ENCODE results near the gene BICDL2. TPM values are rescaled to one million over a fixed set of nuclear protein-coding genes. Genes with fewer than 3 reads are reported as not detected.

Gene BICDL2
- total RNA-seq, 1 donor from 2014 or later, result not detected

DNA sequence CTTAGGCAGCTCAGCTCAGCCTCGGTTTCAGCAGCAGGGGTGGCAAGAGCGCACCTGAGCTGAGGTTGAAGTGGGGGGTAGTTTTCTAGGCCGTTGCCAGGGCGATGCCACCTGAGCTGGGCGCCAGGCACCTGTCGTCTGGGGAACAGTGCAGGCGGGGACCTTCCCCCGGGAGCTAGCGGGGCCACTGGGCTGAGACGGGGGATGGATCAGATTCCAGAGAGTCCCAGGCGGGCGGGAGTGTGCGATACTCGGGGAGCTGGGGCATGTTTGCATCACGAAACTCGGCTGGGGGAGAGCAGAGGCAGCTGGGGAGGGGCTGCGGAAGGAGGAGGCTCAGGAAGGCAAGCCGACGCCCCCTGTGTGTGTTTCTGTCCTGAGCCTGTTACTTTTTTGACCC lies 24.5 kb downstream of the BICDL2 start:
- no peak for DNase-seq (ENCODE audit: low read depth in 2 of 2)

DNA sequence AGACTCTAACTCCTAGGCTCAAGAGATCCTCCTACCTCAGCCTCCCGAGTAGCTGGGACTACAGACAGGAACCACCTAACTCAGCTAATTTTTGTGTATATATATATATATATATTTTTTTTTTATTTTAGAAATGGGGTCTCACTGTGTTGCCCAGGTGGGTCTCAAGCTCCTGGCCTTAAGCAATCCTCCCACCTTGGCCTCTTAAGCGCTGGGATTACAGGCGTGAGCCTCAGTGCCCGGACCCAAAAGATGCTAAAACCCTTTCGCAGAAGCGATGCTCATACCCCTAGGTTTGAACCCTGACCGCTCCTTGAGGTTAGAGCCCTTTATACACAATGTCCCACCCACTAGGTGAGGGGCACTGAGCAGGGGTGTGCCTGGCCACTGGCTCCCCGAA lies 26.2 kb downstream of the BICDL2 start:
- no peak for DNase-seq (ENCODE audit: low read depth in 2 of 2)

DNA sequence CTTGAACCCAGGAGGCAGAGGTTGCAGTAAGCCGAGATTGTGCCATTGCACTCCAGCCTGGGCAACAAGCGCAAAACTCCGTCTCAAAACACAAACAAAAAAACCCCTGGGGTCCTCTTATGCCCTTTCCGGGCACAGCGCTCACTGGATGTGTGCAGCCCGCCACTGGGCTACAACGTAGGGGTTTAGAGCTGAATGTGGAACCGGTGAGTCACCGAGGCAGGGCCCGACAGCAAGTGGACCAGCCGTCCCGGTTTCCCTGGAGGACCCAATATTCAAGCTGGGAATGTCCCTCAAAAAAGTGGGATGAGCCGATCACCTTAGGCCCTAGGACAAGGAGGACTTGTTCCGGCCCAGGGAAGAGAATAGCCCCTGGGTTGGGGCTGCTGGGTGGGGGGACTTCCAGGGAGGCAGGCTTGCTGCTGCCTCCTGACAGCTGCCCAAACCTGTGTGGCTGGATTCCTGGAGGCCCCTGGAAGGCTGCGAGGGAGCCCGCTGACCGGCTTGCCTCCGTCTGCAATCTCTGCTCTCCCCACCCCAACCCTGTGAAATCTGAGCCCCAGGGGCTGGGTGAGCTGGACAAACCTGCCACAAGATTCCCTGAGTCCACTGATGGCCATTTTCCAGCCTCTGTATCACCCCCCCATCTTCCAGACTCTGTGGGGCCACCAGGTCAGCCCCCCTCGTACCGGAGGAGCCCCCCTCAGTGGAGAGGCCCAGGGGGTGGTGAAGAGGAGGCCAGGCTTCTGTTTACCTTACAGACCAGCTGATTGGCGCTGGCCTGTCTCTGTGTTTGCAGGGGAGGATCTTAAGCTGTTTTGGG lies 27.0 kb downstream of the BICDL2 start:
- no peak for DNase-seq (ENCODE audit: low read depth in 2 of 2)

DNA sequence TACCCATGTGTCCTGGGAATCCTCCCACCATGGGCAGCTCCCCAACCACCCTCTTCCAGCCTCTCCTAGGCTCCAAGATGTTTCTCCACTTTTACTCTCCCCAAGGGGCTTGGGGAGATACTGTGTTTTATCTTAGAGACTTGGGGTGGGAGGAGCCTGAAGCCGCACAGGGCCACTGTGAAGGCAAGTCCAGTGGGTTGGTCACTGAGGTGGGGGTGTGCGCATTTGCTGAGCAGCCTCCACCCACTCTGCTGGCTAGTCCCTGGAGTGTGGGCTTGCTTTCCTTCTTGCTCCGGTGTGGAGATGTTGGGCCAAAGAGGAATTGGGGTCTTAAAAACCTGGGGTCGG lies 28.1 kb downstream of the BICDL2 start:
- DNase-seq (ENCODE audit: low read depth in 2 of 2), result no peak

DNA sequence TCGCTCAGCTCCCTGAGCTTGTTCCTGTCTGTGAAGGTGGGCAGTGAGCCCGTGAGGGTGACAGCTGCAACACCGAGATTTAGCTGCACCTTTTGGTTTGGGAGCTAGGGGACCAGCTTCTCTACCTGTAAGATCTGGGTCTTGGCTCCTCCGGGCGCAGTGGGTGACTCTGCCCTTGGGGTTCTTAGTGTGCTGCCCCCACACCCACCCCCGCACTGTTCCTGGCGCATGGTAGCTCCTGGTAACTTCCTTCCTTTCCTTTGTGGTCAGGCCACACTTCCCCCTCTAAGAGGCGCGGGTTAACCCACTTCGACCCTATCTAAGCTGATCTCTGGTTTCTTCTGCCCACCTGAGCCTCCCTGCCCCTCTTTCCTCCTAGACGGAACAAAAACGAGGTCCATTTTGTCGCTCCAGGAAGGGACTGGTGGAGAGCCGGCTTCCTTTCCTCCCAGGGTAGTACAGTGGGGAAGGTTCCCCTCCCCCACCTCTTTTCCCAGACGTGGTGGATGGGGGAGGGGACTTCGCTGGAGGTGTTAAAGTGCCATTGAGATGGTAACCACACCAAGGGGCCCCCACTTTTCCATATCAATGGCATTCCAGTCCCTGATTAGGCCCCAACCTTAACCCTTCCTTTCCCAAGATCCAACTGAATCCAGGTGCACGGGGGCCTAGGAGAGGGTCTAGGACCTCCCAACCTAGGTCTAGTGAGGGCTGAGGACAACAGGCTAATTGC lies 28.6 kb downstream of the BICDL2 start:
- peak in 1 of 2 donors; percentile 29 for DNase-seq (ENCODE audit: low read depth in 2 of 2)

DNA sequence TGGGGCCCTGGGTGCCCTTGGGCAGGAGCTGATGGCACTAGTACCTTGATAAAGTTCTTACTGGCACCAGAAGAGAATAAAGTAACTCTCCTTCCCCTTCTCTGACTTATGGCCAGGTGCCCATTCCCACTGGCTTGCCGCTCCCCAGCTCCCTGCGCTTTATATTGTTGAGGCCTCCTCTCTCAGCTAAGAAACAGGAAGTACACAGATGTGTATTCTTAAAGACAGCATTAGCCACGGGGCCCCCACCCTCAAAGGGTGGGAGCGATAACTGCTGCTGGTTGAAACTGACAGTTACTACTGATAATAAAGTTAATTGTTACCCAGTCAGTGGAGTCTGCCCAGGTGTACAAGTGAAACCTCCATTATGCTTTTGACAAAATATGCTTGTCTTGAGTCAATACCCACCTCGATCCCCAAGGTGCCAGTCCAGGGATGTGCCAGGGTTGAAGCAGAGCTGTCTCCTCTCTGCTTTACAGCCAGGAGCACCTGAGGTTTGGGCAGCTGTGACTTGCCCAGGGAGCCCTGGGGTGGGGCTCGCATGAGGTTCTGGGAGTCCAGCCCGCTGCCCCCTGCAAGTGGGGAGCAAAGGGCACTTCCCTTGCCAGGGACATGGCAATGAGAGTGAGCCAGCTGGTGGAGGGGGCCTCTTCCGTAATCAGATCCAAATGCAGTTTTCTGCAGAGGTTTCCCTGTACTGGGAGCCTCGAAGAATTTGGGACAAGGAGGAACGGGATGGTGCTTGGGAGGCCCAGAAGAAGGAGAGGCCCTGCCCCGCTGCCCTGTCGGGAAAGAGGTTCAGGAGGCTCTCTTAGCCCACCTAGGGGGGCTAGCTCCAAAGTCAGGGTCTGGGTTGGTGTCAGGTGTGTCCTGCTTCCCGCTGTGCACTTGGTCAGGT lies 29.4 kb downstream of the BICDL2 start:
- DNase-seq (ENCODE audit: low read depth in 2 of 2), result no peak

DNA sequence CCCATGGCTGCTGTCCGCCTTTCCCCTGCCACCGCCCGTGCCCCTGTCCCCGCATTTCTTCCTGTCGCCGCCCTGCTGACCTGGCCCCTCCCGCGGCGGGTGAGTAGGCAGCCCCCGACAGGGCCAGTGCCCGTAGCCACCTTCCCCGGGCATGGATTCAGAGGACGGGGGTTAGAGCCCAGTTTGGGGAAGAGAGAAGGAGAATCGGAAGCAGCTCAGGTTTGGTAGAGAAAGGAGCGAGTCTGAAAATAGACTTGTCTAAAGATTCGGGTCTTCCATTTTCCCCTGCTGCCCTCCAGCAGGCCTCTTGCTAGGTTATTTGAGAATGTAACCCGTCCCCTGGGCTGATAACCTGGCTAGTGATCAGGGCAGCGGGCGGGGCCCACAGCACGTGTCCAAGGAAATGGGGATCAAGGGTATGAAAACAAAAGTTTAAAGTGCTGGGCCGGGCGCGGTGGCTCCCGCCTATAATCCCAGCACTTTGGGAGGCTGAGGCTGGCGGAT lies 31.9 kb downstream of the BICDL2 start:
- no peak for DNase-seq (ENCODE audit: low read depth in 2 of 2)

DNA sequence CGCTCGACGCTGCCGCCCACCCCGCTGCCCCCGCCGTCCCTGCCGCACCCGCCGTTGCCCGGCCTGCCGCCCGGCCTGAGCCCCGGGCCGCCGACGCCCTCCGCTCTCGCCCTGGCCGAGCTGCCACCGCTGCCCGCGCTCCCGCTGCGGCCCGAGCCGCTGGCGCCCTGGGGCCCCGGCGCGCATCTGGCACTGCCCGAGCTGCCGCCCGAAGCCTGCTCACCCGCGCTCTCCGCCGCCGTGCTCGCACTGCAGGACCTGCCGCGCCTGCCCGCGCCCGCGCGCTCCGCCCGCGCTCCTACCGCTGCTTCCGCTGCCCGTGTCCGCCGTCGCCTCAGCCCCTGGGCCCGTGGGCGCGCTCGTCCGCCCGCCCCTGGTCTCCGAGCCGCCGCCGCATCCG lies 32.4 kb downstream of the BICDL2 start:
- DNase-seq (ENCODE audit: low read depth in 2 of 2), result no peak

DNA sequence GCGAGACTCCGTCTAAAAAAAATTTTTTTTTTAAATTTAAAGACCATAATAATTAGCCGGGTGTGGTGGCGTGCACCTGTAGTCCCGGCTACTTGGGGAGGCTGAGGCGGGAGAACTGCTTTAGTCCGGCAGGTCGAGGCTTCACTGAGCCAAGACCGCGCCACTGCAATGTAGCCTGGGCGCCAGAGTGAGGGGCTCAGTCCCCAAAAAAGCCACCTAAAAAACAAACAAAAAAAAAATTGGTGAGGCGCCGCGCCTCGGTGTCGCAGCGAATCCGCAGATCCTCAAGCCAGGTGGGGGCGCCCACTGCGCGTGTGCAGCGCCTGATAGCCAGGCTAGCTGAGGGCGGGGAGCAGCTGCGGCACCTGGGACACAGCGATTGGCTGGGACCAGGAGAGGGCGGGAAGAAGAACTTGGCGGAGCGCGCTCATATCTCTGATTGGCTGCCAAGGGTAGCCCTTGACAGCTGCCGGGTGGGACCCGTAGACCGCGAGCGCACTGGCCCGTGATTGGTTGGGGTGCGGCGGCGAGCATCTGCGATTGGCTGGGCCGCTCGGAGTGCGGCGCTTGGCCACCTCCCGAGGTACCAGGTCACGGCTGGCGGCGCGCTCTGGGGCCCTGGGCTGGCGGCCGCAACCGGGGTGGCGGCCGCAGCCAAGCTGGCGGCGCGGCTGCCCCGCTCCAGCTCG lies 33.0 kb downstream of the BICDL2 start:
- DNase-seq (ENCODE audit: low read depth in 2 of 2), result peak; percentile 98 to 100

DNA sequence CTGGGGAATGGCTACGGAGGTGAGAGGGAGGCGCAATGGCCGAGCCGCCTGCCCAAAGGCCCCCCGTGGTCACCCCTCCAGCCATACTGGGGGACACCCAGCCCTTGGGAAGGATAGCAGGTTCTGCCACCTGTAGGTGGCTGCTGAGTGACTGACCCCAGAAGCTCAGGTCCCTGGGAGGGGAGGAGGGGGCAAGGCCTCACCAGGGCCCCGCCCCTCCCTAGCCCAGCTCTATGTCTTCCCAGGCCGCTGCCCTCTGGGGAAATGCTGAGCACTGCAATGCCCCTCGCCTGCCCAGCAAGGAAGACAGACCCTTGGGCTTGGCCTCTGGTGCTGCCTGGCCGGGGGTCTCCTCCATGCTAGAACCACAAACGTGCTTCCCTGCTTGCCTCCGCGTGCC lies 35.4 kb downstream of the BICDL2 start:
- no peak for DNase-seq (ENCODE audit: low read depth in 2 of 2)

DNA sequence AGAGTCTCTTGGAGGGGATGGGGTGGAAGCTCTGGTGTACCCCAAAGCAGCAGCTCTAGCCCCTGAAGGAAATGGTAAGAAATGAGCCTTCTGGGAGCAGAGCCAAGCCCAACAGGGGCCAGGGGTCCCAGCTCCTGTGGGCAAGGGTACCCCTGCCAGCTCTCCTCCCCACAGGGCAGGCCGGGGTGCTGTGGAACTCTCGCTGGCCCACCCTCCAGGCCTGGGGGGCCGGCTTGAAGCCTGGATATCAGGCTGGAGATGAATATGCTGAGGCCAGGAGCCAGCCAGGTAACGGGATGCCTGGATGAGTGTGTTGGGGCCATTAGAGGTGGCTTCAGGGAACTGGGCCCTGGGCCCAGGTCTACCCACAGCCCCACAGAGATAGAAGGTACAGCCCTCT lies 36.2 kb downstream of the BICDL2 start:
- no peak for DNase-seq (ENCODE audit: low read depth in 2 of 2)

DNA sequence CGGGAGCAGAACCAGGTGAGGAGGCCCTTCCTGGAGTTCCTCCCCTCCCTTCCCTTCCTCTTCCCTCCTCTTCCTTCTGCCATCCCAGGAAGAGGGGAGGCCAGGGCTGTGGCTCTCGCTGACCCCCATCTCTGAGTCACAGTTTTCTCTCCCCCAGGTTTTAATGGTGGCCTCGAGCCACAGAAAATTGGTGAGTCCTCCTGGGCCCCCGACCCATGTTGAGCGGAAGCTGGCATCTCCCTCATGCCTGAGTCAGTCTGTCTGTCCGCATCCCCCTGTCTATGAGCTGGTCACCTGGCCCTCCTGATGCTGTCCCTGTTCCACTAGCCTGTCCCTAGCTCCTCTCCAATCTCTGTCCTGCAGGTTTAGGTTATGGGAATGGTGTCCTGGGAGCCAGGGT lies 36.8 kb downstream of the BICDL2 start:
- DNase-seq (ENCODE audit: low read depth in 2 of 2), result no peak

DNA sequence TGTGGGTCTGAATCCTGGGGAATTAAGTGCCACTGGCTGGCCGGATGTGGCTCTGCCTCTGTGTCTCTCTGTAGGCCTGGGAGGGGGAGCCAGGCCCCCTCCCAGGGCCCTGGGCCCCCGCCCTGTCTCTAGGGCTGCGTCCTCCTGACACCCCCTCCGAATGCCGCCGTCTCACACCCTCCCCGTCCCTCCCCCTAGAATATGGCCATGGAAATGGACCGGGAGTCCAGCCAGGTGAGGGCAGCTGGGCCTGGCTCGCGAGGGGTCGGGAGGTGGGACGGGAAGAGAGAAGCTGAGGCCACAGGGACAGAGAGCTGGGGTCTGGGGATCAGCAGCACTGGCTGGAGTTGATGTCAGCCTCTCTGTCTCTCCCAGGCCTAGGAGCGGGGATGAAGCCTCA lies 40.4 kb downstream of the BICDL2 start:
- no peak for DNase-seq (ENCODE audit: low read depth in 2 of 2)

DNA sequence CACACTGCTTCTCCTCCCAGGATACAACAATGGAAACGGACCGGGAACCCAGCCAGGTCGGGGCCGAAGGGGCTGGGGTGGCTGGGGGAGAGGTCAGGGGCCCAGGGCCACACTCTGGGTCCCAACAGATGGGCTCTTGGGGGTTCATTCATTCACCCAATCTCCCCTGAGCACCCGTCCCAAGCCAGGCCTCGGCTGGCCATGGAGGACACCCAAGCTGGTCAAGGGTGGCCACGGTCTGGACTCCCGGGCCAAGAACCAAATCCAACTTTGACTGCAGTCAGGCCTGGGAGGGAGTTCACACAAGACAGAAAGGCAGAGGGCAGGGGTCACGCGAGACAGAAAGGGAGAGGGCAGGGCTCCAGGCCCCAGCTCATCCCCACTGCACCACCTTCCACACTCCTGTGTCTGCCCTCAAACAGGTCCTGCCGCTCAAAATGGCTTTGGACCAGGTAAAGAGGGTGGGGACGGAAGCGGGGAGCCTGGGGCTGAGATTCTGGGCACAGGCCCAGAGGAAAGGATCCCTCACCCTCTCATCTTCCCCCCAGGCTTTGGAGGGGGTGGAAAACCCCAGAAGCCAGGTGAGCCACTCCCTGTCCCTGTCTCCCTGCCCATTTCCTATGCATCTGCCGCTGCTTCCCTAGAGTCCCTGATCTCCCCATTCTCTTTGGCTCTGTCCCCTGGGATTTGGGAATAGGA lies 44.2 kb downstream of the BICDL2 start:
- DNase-seq (ENCODE audit: low read depth in 2 of 2), result no peak

DNA sequence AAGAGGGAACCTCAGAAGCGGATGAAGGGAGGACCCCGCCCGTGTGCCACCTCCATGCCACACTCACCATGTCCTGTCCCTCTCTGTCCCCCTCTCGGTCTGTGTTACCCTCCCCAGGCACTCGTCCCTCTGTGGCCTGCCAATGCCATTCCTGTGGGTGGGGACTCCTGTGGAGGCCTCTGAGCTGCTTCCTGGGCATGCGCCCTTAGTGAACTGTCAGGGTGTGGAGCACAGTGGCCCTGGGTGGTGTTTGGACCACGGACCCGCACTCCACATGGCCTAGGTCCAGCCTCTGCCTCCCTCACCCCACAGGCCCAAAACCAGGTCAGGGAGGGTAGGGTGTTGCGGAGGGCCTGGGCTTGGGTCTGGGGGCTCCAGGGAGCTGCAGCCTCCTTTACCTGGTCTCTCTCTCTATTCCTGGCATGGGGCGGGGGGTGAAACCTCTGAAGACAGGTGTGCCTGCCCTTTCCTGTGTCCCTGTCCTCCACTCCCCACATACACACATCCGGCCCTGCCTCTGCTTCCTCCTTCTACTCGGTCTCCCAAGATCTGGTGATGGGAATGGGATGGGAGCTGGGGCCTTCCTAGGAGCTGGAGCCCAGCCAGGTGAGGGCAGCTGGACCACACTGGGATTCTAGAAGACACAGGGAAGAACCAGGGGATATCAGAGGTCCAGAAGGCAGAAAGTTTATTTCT lies 45.0 kb downstream of the BICDL2 start:
- no peak for DNase-seq (ENCODE audit: low read depth in 2 of 2)

DNA sequence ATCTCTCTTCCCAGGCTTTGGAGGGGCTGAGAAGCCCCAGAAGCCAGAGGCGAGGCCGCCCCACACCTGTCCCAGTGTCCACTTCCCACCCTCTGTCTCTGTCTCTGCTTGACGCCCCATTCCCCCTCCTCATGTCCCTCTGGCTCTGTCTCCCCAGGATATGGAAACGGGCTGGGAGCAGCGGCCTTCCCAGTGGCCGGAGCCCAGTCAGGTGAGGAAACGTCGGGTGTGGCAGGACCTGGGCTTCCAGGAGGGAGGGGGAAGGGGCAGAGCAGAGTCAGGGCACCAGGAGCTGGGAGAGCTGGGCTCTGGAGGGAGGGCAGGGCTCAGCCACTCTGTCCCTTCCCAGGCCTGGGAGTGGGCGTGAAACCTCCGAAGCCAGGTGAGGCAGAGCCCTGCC lies 45.9 kb downstream of the BICDL2 start:
- DNase-seq (ENCODE audit: low read depth in 2 of 2), result no peak

DNA sequence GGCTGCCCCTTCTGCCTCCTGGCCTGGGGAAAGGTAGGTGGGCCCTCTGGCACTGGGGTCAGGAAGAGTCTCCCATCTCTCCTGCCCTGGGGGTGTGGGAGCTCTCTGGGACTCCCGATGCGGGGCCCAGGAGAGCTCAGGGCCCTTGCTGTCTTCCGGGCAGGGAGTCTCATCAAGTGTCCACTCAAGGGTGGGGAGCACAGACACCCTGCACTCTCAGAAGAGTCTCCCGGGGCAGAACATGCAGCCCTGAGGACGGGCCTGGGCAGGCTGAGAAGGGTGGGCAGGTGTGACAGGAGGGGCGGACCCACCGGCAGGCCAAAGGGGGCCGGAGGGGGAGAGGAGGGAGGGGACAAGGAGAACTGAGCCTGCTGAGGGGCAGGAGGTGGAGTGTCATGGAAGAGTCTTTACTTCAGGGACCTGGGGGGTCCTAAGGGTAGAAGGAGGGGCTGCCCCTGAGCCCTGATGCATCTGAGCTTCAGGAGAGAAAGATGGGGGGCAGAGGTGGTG lies 48.1 kb downstream of the BICDL2 start:
- no peak for DNase-seq (ENCODE audit: low read depth in 2 of 2)

DNA sequence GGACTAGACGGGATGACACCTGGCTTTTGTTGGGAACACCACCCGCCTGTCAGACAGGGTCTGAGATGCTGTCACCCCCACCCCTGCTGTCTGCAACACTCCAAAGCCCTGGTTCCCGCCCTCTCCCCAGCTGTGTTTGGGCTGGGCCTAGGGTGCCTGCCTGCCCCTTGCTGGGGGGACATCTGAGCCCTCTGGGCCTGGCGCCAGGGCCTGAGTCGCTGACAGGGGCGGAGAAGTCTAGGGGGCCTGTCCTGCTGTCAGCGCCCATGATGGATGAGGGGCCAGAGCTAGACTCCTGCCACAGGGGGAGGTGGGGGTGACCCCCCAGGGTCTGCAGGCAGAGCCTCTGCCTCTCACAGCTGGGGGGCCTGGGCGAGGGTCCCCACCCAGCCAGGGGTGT lies 48.9 kb downstream of the BICDL2 start:
- DNase-seq (ENCODE audit: low read depth in 2 of 2), result no peak

DNA sequence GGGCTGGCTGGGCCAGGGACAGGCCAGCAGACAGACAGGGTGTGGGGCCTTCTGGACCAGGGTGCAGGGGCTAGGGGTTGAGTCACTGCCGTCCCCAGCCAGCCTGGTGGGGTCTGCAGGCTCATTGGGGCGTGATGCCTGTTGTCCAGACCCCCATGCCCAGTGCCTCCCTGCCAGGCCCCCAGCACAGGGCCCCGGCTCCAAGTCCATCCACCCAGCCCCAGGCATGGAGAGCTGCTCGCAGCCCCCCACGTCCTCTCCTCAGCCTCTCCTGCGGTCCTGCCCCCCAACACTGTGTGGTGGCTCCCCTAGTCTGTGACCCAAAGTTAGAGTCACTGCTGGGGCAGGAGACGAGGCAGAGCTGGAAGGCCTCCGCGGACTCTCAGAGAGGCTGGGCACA lies 49.5 kb downstream of the BICDL2 start:
- no peak for DNase-seq (ENCODE audit: low read depth in 2 of 2)

DNA sequence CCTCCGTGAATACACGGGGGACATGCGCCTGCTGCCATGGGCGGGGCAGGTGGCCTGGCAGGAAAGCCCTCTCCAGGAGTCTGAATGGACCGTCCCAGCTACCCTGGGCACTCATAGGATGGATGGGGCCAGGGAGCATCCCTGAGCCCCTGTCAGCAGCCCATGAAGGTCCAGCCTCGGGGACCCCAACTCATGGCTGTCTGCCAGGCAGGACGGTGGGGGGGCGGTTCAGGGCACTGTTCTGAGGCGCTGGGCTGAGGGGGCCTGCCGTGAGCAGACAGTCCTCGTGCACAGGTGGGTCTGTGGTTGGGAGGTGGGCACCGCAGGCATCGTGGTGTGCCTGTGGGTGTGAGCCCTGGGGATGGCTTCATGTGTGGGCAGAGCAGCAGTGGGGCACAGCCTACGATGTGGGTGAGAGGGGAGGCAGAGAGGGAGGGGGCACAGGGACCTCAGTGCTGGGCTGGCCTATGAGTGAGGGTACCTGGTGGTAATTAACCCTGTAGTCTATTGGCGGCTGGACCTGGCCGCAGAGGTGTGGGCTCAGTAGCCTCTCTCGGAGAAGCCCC lies 50.0 kb downstream of the BICDL2 start:
- DNase-seq (ENCODE audit: low read depth in 2 of 2), result no peak

Measured in dermis microvascular lymphatic vessel endothelial cell (primary cell).